UCSD-AML1 (cell line): ENCODE results near the gene PRKCSH.

Source experiments
- DNase-seq: peaks from one replicate; lab custom pipeline; 2025; ENCODE audit not compliant: unreplicated experiment; lab: John Stamatoyannopoulos, UW

Gene PRKCSH

DNA sequence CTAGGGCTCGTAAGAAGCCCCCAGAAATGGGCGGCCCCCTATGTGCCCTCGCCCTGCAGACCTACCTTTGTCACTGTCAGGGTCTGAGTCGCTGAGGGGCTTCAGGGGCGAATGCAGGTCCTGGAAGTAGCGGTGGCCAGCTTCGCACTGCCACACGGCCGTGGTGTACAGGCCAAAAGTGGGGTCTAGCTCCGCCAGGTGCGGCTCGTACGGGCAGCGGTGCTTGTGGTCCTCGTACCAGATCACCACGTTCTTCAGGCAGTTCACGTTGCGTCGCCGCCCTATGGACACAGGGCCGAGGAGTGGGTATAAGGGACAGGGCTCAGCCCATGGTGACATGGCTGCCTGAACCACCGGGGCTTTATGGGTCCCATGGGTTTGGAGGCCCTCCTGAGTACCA, 60.5 kb downstream of the PRKCSH start:
- DNase-seq = no peak

DNA sequence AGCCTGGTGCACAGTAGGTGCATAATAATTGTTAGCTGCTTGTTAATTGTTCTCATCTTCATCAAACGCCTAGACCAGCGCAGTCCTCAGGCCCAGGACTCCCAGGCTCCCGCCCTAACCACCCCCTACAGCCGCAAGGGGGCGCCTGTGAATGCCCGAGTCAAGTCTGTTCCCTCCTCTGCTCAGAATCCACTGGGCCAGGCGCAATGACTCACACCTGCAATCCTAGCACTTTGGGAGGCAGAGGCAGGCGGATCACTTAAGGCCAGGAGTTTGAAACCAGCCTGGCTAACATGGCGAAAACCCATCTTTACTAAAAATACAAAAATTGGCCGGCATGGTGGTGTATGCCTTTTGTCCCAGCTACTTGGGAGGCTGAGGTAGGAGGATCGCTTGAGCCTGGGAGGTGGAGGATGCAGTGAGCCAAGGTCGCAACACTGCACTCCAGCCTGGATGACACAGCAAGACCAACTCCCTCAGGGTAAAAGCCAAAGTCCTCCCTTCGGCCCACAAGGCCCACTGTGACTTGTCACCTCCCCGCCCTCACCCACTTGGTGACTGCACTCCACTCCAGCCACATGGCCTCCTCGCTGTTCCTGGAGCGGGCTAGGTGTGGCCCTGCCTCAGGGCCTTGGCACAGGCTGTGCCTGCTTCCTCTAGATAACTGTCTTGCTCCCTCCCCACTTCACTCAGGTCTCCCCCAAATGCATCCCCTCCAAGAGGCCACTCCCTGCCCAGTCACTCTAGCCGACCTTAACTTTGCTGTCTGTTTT, 61.1 kb downstream of the PRKCSH start:
- peak; percentile 65 for DNase-seq

DNA sequence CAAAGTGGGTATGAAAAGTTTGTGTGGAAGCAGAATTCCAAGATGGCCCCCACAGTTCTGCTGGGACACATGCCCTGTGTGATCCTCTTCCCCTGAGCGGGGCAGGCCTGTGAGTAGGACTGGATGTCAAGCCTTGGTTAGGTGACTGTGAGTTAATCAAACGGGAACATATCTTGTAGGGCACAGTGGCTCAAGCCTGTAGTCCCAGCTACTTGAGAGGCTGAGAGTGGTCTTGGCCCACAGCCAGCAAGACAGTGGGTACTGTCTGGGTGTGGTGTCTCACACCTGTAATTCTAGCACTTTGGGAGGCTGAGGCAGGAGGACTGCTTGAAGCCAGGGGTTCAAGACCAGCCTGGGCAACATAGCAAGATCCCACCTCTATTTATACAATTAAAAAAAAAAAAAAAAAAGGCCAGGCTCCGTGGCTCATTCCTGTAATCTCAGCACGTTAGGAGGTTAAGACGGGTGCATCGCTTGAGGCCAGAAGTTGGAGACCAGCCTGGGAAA, 63.8 kb downstream of the PRKCSH start:
- no peak for DNase-seq

DNA sequence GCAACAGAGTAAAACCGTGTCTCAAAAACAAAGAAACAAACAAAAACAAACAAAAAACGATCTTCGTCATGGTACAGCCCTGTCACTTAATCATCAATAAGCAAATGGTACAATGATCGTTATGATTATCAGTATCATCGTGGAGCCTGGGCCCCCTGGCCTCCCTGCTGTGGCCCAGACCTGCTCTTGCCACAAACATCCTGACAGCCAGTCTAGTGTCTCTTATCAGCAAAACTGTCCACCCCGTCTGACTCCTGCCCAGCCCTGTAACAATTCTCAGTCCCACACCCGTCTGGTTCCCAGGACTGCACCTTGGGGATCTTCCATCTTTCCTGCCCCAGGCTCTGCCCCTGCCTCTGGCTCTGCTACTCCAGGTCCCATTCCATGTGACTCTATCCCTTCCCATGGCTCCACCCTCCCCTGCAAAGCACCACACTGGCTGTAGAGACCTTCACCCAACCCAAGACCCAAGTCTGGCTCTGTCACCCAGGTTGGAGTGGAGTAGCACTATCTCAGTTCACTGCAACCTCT, 64.5 kb downstream of the PRKCSH start:
- DNase-seq = no peak
